ENCODE data around the gene TXNIP. TPM values are rescaled to one million over a fixed set of nuclear protein-coding genes. Genes with fewer than 3 reads are reported as not detected.
A peak's percentile ranks its signal among the peaks of the same experiment; 100 is the strongest.

TXNIP gene
- total and polyA plus RNA-seq, 2 experiments from 2014 or later = 75.3 to 160 TPM

DNA sequence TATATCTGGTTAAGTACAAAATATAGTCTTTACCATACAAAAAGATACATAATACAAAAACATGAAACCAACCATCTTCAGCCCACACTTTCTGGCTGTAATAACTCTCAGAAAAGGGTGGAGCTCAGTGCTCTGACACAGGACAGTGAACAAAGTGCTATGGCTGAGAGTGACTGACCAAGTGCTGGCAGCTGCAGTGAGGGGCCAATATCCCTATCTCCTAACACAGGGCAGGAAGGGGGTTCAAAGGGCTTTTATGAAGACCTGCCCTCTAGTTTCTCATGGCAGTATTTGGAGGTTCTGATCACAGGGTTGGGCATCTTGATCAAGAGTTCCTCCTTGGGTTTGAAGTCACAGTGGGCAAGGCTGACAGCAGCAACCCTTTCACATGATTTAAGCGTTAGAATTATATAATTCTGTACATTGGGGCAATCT, 3.9 kb downstream of the TXNIP start:
- H3K79me2 ChIP-seq = peaks cover 39% of the 10 kb centered on the region
- no peaks in the 10 kb centered on the region for H3K9me3 ChIP-seq (ENCODE audit: low read depth)
- peaks cover 14% of the 10 kb centered on the region for H3K4me1 ChIP-seq (ENCODE audit: insufficient read depth)
- DNase-seq (ENCODE audit: low spot score) = no peak
- no peaks in the 10 kb centered on the region for H3K27me3 ChIP-seq
- H3K9me2 ChIP-seq (replicated peaks; ENCODE audit: insufficient read depth) = no peaks in the 10 kb centered on the region
- peak overlapping the region; percentile 31 for H3K27ac ChIP-seq
- peaks cover 6% of the 10 kb centered on the region for H3K36me3 ChIP-seq (replicated peaks; ENCODE audit: insufficient read depth, low read depth)
- 94% methylated on average over 1 of the region's 1 CpG for WGBS (ENCODE audit: low lambda C conversion rate, missing lambda C conversion rate)
- H3K4me3 ChIP-seq = peak overlapping the region; percentile 43
- peak overlapping the region; percentile 84 for H3K4me2 ChIP-seq
- H2AFZ ChIP-seq = no peak overlapping the region
- peaks cover 36% of the 10 kb centered on the region for H4K20me1 ChIP-seq (ENCODE audit: insufficient read depth, poor library complexity, severe bottlenecking)
- no peak for TF ChIP-seq EZH2phosphoT487 (IDR thresholded peaks at IDR 0.05; ENCODE audit: low read depth, severe bottlenecking, unreplicated experiment)
- TF ChIP-seq, protein P1, sequence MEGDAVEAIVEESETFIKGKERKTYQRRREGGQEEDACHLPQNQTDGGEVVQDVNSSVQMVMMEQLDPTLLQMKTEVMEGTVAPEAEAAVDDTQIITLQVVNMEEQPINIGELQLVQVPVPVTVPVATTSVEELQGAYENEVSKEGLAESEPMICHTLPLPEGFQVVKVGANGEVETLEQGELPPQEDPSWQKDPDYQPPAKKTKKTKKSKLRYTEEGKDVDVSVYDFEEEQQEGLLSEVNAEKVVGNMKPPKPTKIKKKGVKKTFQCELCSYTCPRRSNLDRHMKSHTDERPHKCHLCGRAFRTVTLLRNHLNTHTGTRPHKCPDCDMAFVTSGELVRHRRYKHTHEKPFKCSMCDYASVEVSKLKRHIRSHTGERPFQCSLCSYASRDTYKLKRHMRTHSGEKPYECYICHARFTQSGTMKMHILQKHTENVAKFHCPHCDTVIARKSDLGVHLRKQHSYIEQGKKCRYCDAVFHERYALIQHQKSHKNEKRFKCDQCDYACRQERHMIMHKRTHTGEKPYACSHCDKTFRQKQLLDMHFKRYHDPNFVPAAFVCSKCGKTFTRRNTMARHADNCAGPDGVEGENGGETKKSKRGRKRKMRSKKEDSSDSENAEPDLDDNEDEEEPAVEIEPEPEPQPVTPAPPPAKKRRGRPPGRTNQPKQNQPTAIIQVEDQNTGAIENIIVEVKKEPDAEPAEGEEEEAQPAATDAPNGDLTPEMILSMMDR (IDR thresholded peaks at IDR 0.05; ENCODE audit: poor library complexity) = no peak
- no peak for TF ChIP-seq EZH2 (IDR thresholded peaks at IDR 0.05; ENCODE audit: borderline replicate concordance)

DNA sequence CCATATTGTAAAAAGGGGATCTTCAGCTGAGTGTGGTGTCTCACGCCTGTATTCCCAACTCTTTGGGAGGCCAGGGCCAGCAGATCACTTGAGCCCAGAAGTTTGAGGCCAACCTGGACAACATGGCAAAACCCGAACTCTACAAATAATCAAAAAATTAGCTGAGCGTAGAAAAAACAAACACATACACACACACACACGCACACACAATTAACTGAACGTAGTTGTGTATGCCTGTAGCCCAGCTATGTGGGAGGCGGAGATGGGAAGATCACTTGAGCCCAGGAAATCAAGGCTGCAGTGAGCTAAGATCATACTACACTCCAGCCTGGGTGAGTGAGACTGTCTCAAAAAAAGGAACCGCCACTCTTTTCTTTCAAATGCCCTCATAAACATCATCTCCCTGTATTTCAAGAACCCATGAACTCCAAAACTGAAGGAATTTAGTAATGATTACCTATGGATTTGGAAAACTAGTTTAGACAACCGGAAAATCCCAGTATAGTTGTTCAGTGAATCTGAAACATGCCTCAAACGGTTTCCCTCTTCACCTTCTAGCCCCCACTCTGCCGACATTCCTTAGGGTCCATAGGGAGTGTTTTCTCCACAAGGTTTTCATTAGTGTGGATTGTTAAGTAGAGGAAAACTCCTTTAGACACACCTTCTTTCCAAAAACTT, 4.5 kb downstream of the TXNIP start:
- Histone ChIP-seq H3K9me2 (replicated peaks; ENCODE audit: insufficient read depth) (no peaks in the 10 kb centered on the region), H3K9me3 (ENCODE audit: low read depth) (no peaks in the 10 kb centered on the region), H3K4me3 (no peak overlapping the region), H3K36me3 (replicated peaks; ENCODE audit: insufficient read depth, low read depth) (peaks cover 6% of the 10 kb centered on the region), H4K20me1 (ENCODE audit: insufficient read depth, poor library complexity, severe bottlenecking) (peaks cover 36% of the 10 kb centered on the region), H3K27me3 (no peaks in the 10 kb centered on the region), H3K79me2 (peaks cover 37% of the 10 kb centered on the region), H3K4me1 (ENCODE audit: insufficient read depth) (peaks cover 14% of the 10 kb centered on the region), H2AFZ (no peak overlapping the region), H3K4me2 (peak overlapping the region; percentile 84), H3K27ac (peak overlapping the region; percentile 31)
- WGBS (ENCODE audit: low lambda C conversion rate, missing lambda C conversion rate) = 89% methylated on average over 10 of the region's 10 CpGs
- TF ChIP-seq EZH2phosphoT487 (IDR thresholded peaks at IDR 0.05; ENCODE audit: low read depth, severe bottlenecking, unreplicated experiment) = no peak
- TF ChIP-seq, protein P1 (IDR thresholded peaks at IDR 0.05; ENCODE audit: poor library complexity) = no peak
- no peak for TF ChIP-seq EZH2 (IDR thresholded peaks at IDR 0.05; ENCODE audit: borderline replicate concordance)
- DNase-seq (ENCODE audit: low spot score) = no peak

GRCh38 chr1:145990249-145990855, 6.0 kb downstream of the TXNIP start:
- no peaks in the 10 kb centered on the region for H3K9me3 ChIP-seq (ENCODE audit: low read depth)
- TF ChIP-seq, protein P1 (IDR thresholded peaks at IDR 0.05; ENCODE audit: poor library complexity) = no peak
- TF ChIP-seq EZH2 (IDR thresholded peaks at IDR 0.05; ENCODE audit: borderline replicate concordance) = no peak
- no peak for TF ChIP-seq EZH2phosphoT487 (IDR thresholded peaks at IDR 0.05; ENCODE audit: low read depth, severe bottlenecking, unreplicated experiment)
- WGBS (ENCODE audit: low lambda C conversion rate, missing lambda C conversion rate) = 85% methylated on average over 7 of the region's 7 CpGs
- H4K20me1 ChIP-seq (ENCODE audit: insufficient read depth, poor library complexity, severe bottlenecking) = peaks cover 29% of the 10 kb centered on the region
- no peak overlapping the region for H2AFZ ChIP-seq
- H3K9me2 ChIP-seq (replicated peaks; ENCODE audit: insufficient read depth) = no peaks in the 10 kb centered on the region
- no peaks in the 10 kb centered on the region for H3K27me3 ChIP-seq
- H3K36me3 ChIP-seq (replicated peaks; ENCODE audit: insufficient read depth, low read depth) = peaks cover 6% of the 10 kb centered on the region
- no peak overlapping the region for H3K4me3 ChIP-seq
- no peak for DNase-seq (ENCODE audit: low spot score)
- no peak overlapping the region for H3K4me2 ChIP-seq
- peak overlapping the region; percentile 31 for H3K27ac ChIP-seq
- peaks cover 14% of the 10 kb centered on the region for H3K4me1 ChIP-seq (ENCODE audit: insufficient read depth)
- H3K79me2 ChIP-seq = peaks cover 27% of the 10 kb centered on the region

All from hepatocyte (in vitro differentiated cells).